Lung (tissue), 12 donors: ENCODE results near the gene TMEM106C. TPM values are rescaled to one million over a fixed set of nuclear protein-coding genes. Genes with fewer than 3 reads are reported as not detected.

Experiments used
- ATAC-seq: fragments of 200-7000 bp; cut with Tn5 transposase; one replicate; pipeline ENCODE4 v1.9.1; 2020; ENCODE audit warnings: moderate number of reproducible peaks; ENCODE audit not compliant: insufficient read depth, low FRiP score
- DNase-seq, 3 donors: peaks; one replicate each; pipeline ENCODE4 v3.0.0-alpha.2; 2013 to 2017
- H3K27ac ChIP-seq, 2 donors: one replicate each; pipeline ENCODE4 v1.5.1; 2013; ENCODE audit warnings: mild to moderate bottlenecking in 2 of 2, moderate library complexity in 2 of 2, control low read depth in 1 of 2, inconsistent platforms in 1 of 2, low read depth in 1 of 2, low read length in 1 of 2
- H3K27me3 ChIP-seq, 3 donors: one replicate each; pipeline ENCODE4 v1.5.1; 2013; ENCODE audit warnings: low read length in 2 of 3; ENCODE audit not compliant: control insufficient read depth in 3 of 3, insufficient read depth in 3 of 3
- H3K36me3 ChIP-seq, 4 donors: one replicate each; pipeline ENCODE4 v1.5.1; 2013; ENCODE audit warnings: low read length in 4 of 4, mild to moderate bottlenecking in 1 of 4, moderate library complexity in 1 of 4; ENCODE audit not compliant: control insufficient read depth in 4 of 4, insufficient read depth in 4 of 4
- H3K4me1 ChIP-seq, 5 donors: one replicate each; pipeline ENCODE4 v1.5.1; 2013; ENCODE audit warnings: low read length in 5 of 5, mild to moderate bottlenecking in 2 of 5, moderate library complexity in 1 of 5; ENCODE audit not compliant: control insufficient read depth in 5 of 5, insufficient read depth in 5 of 5
- H3K4me3 ChIP-seq: one replicate; pipeline ENCODE4 v1.5.1; 2013; ENCODE audit warnings: mild to moderate bottlenecking, control low read depth, moderate library complexity
- H3K9ac ChIP-seq, 2 donors: one replicate each; pipeline ENCODE4 v1.5.1; 2013; ENCODE audit warnings: low read length in 2 of 2, control low read depth in 1 of 2; ENCODE audit not compliant: insufficient read depth in 1 of 2
- H3K9me3 ChIP-seq, 4 donors: one replicate each; pipeline ENCODE4 v1.5.1; 2013; ENCODE audit warnings: low read length in 3 of 4, mild to moderate bottlenecking in 1 of 4, moderate library complexity in 1 of 4; ENCODE audit not compliant: control insufficient read depth in 4 of 4, insufficient read depth in 3 of 4
- CTCF ChIP-seq: IDR thresholded peaks from 2 replicates; pipeline ENCODE4 v1.5.1; 2012; ENCODE audit warnings: mild to moderate bottlenecking; ENCODE audit errors: control extremely low read depth, extremely low read depth
- WGBS, 2 donors: extraction: QIAGEN DNeasy Blood & Tissue Kit; methylation state at CpG; one replicate each; pipeline ENCODE4 v1.1.7; 2013; 5-methylcytosine and 5-hydroxymethylcytosine counted together
- polyA plus RNA-seq, 2 donors: library from polyadenylated mRNA; stranded (reverse); fragments of 200-250 nt; gene quantifications; one replicate each; pipeline ENCODE4 v1.2.1, GENCODE V29; 2013
- total RNA-seq, 2 donors: library from RNA; depleted of rRNA in 1 of 2; stranded (reverse); fragments of >200 nt in 1 of 2; gene quantifications; one replicate each; pipeline ENCODE4 v1.2.1, GENCODE V29; 2014 to 2021
- donor health status: control.
- donor health status: control.
- donor health status: Bipolar disorder and iron deficiency.
- donor health status: healthy.
- donor health status: DM: yes; HTN: yes; CAD: no.

TMEM106C gene
- total and polyA plus RNA-seq, 4 donors = 29.3 to 53.0 (median 34.1) TPM

- H3K4me3 ChIP-seq = no peak overlapping the region
- DNase-seq (no peak), ATAC-seq (no peak)
- WGBS, 2 donors = 73 to 75% methylated on average over 7 of the region's 7 CpGs
- no peak overlapping the region for H3K9ac ChIP-seq
- no peaks in the 10 kb centered on the region for H3K9me3 ChIP-seq
- no peaks in the 10 kb centered on the region for H3K36me3 ChIP-seq
- H3K27me3 ChIP-seq = peaks cover 0 to 56% (median 26%) of the 10 kb centered on the region in 3 donors
- peaks cover 0 to 6% (median 0%) of the 10 kb centered on the region in 5 donors for H3K4me1 ChIP-seq
- no peak overlapping the region for H3K27ac ChIP-seq
- no peak for TF ChIP-seq CTCF
Measured at GRCh38 chr12:48010366-48010970, 47.1 kb downstream of the TMEM106C start.

- H3K27me3 ChIP-seq = peaks cover 0 to 42% (median 15%) of the 10 kb centered on the region in 3 donors
- H3K9me3 ChIP-seq = no peaks in the 10 kb centered on the region
- 62 to 70% methylated on average over 8 of the region's 8 CpGs for WGBS, 2 donors
- no peak for DNase-seq
- no peak for ATAC-seq
- no peak for TF ChIP-seq CTCF
- no peak overlapping the region for H3K9ac ChIP-seq
- H3K4me1 ChIP-seq = no peaks in the 10 kb centered on the region
- no peak overlapping the region for H3K27ac ChIP-seq
- no peaks in the 10 kb centered on the region for H3K36me3 ChIP-seq
- H3K4me3 ChIP-seq = no peak overlapping the region
Measured at GRCh38 chr12:48012070-48012469, 48.7 kb downstream of the TMEM106C start.

- Histone ChIP-seq H3K9ac (no peak overlapping the region), H3K36me3 (no peaks in the 10 kb centered on the region), H3K27me3 (peaks cover 0 to 35% (median 8%) of the 10 kb centered on the region in 3 donors), H3K4me3 (no peak overlapping the region), H3K27ac (no peak overlapping the region), H3K4me1 (no peaks in the 10 kb centered on the region), H3K9me3 (no peaks in the 10 kb centered on the region)
- DNase-seq (peak in 2 of 3 donors; percentile 23 to 72), ATAC-seq (no peak)
- WGBS, 2 donors = 51 to 58% methylated on average over 2 of the region's 2 CpGs
- TF ChIP-seq CTCF = no peak
Measured at GRCh38 chr12:48013287-48013686, 49.9 kb downstream of the TMEM106C start.

GRCh38 chr12:48015129-48015528 is 51.7 kb downstream of the TMEM106C start:
- Histone ChIP-seq H3K27me3 (peaks cover 0 to 20% (median 3%) of the 10 kb centered on the region in 3 donors), H3K4me3 (no peak overlapping the region), H3K4me1 (no peaks in the 10 kb centered on the region), H3K27ac (no peak overlapping the region), H3K9ac (no peak overlapping the region), H3K36me3 (no peaks in the 10 kb centered on the region), H3K9me3 (no peaks in the 10 kb centered on the region)
- WGBS, 2 donors = 51 to 57% methylated on average over 1 of the region's 1 CpG
- ATAC-seq (no peak), DNase-seq (no peak)
- TF ChIP-seq CTCF = no peak
